ENCODE results near the gene CYP4F22. TPM values are rescaled to one million over a fixed set of nuclear protein-coding genes. Genes with fewer than 3 reads are reported as not detected.

The CYP4F22 gene
- total and polyA plus RNA-seq, 2 donors from 2014 or later, result 0.09 TPM; not detected in 1

DNA sequence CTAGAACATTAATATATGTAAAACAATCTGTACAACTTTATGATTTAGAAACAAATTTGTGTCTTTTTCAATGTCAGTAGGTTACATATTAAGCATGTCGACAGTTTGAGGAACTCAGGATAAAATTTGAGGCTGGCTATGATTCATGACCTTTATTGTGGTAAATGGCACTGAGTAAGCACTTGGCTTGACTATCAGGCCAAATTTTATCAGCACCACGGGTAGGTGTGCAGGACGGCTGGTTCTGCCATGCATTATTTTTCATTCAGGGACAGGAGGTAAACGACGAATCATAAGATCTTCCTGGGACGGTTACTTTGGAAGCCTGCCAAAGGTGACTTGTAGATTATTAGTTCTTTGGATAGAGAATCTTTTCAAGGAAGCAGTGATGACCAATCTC is 86.7 kb downstream of the CYP4F22 start:
- no peak overlapping the region for H3K27ac ChIP-seq (ENCODE audit: low read depth in 2 of 2, low read length in 2 of 2)
- TF ChIP-seq, protein P1, sequence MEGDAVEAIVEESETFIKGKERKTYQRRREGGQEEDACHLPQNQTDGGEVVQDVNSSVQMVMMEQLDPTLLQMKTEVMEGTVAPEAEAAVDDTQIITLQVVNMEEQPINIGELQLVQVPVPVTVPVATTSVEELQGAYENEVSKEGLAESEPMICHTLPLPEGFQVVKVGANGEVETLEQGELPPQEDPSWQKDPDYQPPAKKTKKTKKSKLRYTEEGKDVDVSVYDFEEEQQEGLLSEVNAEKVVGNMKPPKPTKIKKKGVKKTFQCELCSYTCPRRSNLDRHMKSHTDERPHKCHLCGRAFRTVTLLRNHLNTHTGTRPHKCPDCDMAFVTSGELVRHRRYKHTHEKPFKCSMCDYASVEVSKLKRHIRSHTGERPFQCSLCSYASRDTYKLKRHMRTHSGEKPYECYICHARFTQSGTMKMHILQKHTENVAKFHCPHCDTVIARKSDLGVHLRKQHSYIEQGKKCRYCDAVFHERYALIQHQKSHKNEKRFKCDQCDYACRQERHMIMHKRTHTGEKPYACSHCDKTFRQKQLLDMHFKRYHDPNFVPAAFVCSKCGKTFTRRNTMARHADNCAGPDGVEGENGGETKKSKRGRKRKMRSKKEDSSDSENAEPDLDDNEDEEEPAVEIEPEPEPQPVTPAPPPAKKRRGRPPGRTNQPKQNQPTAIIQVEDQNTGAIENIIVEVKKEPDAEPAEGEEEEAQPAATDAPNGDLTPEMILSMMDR (IDR thresholded peaks at IDR 0.05; ENCODE audit: borderline replicate concordance, extremely low read depth, insufficient read depth), result no peak
- intact Hi-C loops (cut with DNase I), result no loop called here
- FAIRE-seq (no peak), DNase-seq (no peak)
- H3K27me3 ChIP-seq (ENCODE audit: control insufficient read depth, insufficient read depth, low read length), result no peaks in the 10 kb centered on the region
- H3K4me1 ChIP-seq (ENCODE audit: control insufficient read depth in 2 of 3, insufficient read depth in 2 of 3, low read depth in 1 of 3, low read length in 3 of 3), result no peaks in the 10 kb centered on the region
- no peak overlapping the region for H3K4me3 ChIP-seq (ENCODE audit: low read length in 3 of 3)
- no peaks in the 10 kb centered on the region for H3K36me3 ChIP-seq (ENCODE audit: control insufficient read depth in 2 of 3, insufficient read depth in 3 of 3, low read length in 3 of 3)
- H3K9ac ChIP-seq (ENCODE audit: low read length in 3 of 3), result no peak overlapping the region
- no peaks in the 10 kb centered on the region for H3K9me3 ChIP-seq (ENCODE audit: control insufficient read depth in 2 of 3, insufficient read depth in 1 of 3, low read length in 3 of 3)

Other genes with a start within 250 kb of the CYP4F22 start
- 107 TPM for gene BRD4, start 176.0 kb upstream of the CYP4F22 start, total RNA-seq
- gene BRD4, start 176.0 kb upstream of the CYP4F22 start, polyA plus RNA-seq (ENCODE audit: insufficient read depth, low read depth, low replicate concordance), result 14.3 TPM
- 60.2 TPM for gene AKAP8, start 128.7 kb upstream of the CYP4F22 start, total RNA-seq
- gene AKAP8, start 128.7 kb upstream of the CYP4F22 start, polyA plus RNA-seq (ENCODE audit: insufficient read depth, low read depth, low replicate concordance), result 11.5 TPM
- 122 TPM for gene AKAP8L, start 89.5 kb upstream of the CYP4F22 start, total RNA-seq
- 44.3 TPM for gene AKAP8L, start 89.5 kb upstream of the CYP4F22 start, polyA plus RNA-seq (ENCODE audit: insufficient read depth, low read depth, low replicate concordance)
- gene WIZ, start 58.6 kb upstream of the CYP4F22 start, total RNA-seq, result 37.1 TPM
- 15.4 TPM for gene WIZ, start 58.6 kb upstream of the CYP4F22 start, polyA plus RNA-seq (ENCODE audit: insufficient read depth, low read depth, low replicate concordance)
- gene RASAL3, start 44.0 kb upstream of the CYP4F22 start, total RNA-seq, result 12.1 TPM
- 1.5 TPM for gene RASAL3, start 44.0 kb upstream of the CYP4F22 start, polyA plus RNA-seq (ENCODE audit: insufficient read depth, low read depth, low replicate concordance)
- gene PGLYRP2, start 29.0 kb upstream of the CYP4F22 start, total RNA-seq, result not detected
- not detected for gene PGLYRP2, start 29.0 kb upstream of the CYP4F22 start, polyA plus RNA-seq (ENCODE audit: insufficient read depth, low read depth, low replicate concordance)
- gene CYP4F8, start 106.7 kb downstream of the CYP4F22 start, total RNA-seq, result not detected
- not detected for gene CYP4F8, start 106.7 kb downstream of the CYP4F22 start, polyA plus RNA-seq (ENCODE audit: insufficient read depth, low read depth, low replicate concordance)
- gene CYP4F3, start 132.4 kb downstream of the CYP4F22 start, total RNA-seq, result 2.2 TPM
- gene CYP4F3, start 132.4 kb downstream of the CYP4F22 start, polyA plus RNA-seq (ENCODE audit: insufficient read depth, low read depth, low replicate concordance), result 17.9 TPM
- 4.4 TPM for gene CYP4F12, start 164.6 kb downstream of the CYP4F22 start, total RNA-seq
- 10.2 TPM for gene CYP4F12, start 164.6 kb downstream of the CYP4F22 start, polyA plus RNA-seq (ENCODE audit: insufficient read depth, low read depth, low replicate concordance)
- not detected for gene OR10H2, start 219.5 kb downstream of the CYP4F22 start, total RNA-seq
- gene OR10H2, start 219.5 kb downstream of the CYP4F22 start, polyA plus RNA-seq (ENCODE audit: insufficient read depth, low read depth, low replicate concordance), result not detected
- gene OR10H3, start 229.5 kb downstream of the CYP4F22 start, total RNA-seq, result not detected
- gene OR10H3, start 229.5 kb downstream of the CYP4F22 start, polyA plus RNA-seq (ENCODE audit: insufficient read depth, low read depth, low replicate concordance), result not detected